DMS153 treated with DMSO at 0.1 percent for 48 hours (cell line): Measurements from ENCODE around the gene BRD1.
"Not testable (repeated sequence)": the region's sequence is repeated elsewhere in the genome, so short reads cannot be mapped to it uniquely, and the experiment has no call there.

Source experiments
- DNase-seq: peaks from one replicate; lab custom pipeline; 2025; ENCODE audit not compliant: unreplicated experiment; lab: John Stamatoyannopoulos, UW

Gene BRD1

GRCh38 chr22:49853981-49854831 lies 26.5 kb upstream of the BRD1 start:
- no peak for DNase-seq

GRCh38 chr22:49852898-49853894 lies 25.5 kb upstream of the BRD1 start, which contains the start of gene ZBED4:
Gene ZBED4 (plus strand): TSS chr22:49853844. CDS start chr22:49883663, 29,819 bp downstream.
- DNase-seq: peak; percentile 90

GRCh38 chr22:49852568-49852897 lies 24.9 kb upstream of the BRD1 start:
- DNase-seq: not testable (repeated sequence)

- DNase-seq: no peak
These were observed 23.5 kb upstream of the BRD1 start for GRCh38 chr22:49850959-49851802.

GRCh38 chr22:49850021-49850911 lies 22.6 kb upstream of the BRD1 start:
- no peak for DNase-seq

GRCh38 chr22:49849161-49850020 lies 21.7 kb upstream of the BRD1 start:
- DNase-seq: no peak

- DNase-seq: no peak
These were observed 21.1 kb upstream of the BRD1 start for GRCh38 chr22:49848690-49849160.

GRCh38 chr22:49847751-49848689 lies 20.3 kb upstream of the BRD1 start:
- DNase-seq: no peak

- DNase-seq: no peak
These were observed 18.2 kb upstream of the BRD1 start for GRCh38 chr22:49845666-49846459.

GRCh38 chr22:49845241-49845640 lies 17.6 kb upstream of the BRD1 start:
- no peak for DNase-seq

- DNase-seq: no peak
These were observed 11.4 kb upstream of the BRD1 start for GRCh38 chr22:49838771-49839717.

- no peak for DNase-seq
These were observed 5.8 kb upstream of the BRD1 start for GRCh38 chr22:49833340-49834007.

GRCh38 chr22:49829044-49829853 lies 1.6 kb upstream of the BRD1 start:
- DNase-seq: no peak

- no peak for DNase-seq
These were observed 909 bp upstream of the BRD1 start for GRCh38 chr22:49828599-49828965.
